Astrocyte (in vitro differentiated cells and primary cell): ENCODE data around the gene CDK6.

Experiments used
- EZH2 ChIP-seq: IDR thresholded peaks from 2 replicates; pipeline ENCODE4 v1.6.1; 2012; ENCODE audit warnings: mild to moderate bottlenecking, low read length, inconsistent platforms; ENCODE audit not compliant: insufficient read depth
- TF ChIP-seq, protein P1 (sequence below): IDR thresholded peaks from 2 replicates; pipeline ENCODE4 v1.5.1; 2011; ENCODE audit warnings: low read depth, mild to moderate bottlenecking, inconsistent platforms, low read length, moderate library complexity; ENCODE audit not compliant: insufficient read depth

- TF ChIP-seq, protein P1, sequence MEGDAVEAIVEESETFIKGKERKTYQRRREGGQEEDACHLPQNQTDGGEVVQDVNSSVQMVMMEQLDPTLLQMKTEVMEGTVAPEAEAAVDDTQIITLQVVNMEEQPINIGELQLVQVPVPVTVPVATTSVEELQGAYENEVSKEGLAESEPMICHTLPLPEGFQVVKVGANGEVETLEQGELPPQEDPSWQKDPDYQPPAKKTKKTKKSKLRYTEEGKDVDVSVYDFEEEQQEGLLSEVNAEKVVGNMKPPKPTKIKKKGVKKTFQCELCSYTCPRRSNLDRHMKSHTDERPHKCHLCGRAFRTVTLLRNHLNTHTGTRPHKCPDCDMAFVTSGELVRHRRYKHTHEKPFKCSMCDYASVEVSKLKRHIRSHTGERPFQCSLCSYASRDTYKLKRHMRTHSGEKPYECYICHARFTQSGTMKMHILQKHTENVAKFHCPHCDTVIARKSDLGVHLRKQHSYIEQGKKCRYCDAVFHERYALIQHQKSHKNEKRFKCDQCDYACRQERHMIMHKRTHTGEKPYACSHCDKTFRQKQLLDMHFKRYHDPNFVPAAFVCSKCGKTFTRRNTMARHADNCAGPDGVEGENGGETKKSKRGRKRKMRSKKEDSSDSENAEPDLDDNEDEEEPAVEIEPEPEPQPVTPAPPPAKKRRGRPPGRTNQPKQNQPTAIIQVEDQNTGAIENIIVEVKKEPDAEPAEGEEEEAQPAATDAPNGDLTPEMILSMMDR = no peak
- TF ChIP-seq EZH2 = no peak
These were observed 42.6 kb downstream of the CDK6 start for GRCh38 chr7:92793656-92794205.
